ENCODE data around the gene PALLD. TPM values are rescaled to one million over a fixed set of nuclear protein-coding genes. Genes with fewer than 3 reads are reported as not detected.

PALLD gene
- total RNA-seq, 4 donors from 2014 or later, result 266 to 761 (median 441) TPM

DNA sequence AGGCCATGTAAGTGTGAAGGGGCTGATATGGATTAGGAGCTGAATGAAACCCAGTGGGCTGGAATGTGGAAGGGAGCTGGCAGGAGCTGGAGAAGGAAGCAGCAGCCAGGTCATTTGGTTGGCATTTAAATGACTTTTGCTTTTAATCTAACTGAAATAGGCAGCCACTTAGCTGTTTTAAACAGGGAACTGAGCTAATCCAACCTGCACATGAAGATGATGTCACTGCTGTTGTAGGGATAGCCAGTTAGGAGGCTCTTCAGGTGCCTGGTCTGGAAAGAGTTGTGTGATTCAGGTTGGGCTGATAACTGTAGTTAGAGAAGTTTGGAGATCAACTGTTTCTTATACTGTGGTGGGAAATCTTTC lies 122.4 kb downstream of the PALLD start:
- H3K27ac ChIP-seq, result no peak overlapping the region

DNA sequence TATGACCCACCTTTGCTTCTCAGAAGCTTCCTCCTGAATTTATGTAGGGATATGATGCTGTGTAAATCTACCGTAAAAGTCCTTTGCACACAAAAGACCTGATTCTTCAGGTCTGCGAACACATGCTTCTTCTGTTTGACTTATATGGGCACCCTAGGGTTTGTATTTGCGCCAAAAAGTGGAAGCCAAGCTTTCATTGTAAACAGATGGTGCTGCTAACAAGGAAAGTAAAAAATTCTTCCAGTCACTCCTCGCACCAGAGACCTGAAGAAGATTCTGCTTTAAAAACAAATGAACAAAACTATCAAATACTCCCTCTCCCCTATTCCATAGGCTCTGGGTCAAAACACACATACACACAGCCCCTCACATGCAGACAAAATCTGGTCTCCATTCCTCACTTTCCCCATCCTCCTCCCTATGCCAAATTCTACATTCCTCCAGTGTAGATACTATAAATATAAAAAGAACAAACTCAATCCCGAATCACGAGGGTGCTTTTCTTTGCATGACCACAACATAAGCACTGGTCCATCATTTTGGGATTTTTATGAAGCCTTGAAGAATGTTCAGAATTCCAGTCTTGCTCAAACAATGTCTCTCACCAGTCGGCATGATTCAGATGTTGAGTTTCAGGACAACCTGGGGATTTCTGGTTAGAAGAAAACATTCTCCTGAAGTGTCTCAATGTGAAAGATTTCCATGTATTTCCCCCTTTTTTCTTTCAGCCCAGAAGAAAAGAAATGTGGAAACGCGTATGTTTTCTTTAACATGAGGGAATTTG lies 125.1 kb downstream of the PALLD start:
- no peak for TF ChIP-seq POLR2A (IDR thresholded peaks at IDR 0.05)
- TF ChIP-seq, protein P1, sequence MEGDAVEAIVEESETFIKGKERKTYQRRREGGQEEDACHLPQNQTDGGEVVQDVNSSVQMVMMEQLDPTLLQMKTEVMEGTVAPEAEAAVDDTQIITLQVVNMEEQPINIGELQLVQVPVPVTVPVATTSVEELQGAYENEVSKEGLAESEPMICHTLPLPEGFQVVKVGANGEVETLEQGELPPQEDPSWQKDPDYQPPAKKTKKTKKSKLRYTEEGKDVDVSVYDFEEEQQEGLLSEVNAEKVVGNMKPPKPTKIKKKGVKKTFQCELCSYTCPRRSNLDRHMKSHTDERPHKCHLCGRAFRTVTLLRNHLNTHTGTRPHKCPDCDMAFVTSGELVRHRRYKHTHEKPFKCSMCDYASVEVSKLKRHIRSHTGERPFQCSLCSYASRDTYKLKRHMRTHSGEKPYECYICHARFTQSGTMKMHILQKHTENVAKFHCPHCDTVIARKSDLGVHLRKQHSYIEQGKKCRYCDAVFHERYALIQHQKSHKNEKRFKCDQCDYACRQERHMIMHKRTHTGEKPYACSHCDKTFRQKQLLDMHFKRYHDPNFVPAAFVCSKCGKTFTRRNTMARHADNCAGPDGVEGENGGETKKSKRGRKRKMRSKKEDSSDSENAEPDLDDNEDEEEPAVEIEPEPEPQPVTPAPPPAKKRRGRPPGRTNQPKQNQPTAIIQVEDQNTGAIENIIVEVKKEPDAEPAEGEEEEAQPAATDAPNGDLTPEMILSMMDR (IDR thresholded peaks at IDR 0.05), result no peak
- intact Hi-C loops (cut with DNase I; ENCODE audit: low total_unique reads), result no loop called here
- H3K36me3 ChIP-seq, result no peaks in the 10 kb centered on the region
- no peak overlapping the region for H3K27ac ChIP-seq
- H3K4me3 ChIP-seq, result no peak overlapping the region
- no peaks in the 10 kb centered on the region for H3K4me1 ChIP-seq
- no peaks in the 10 kb centered on the region for H3K9me3 ChIP-seq
- no peaks in the 10 kb centered on the region for H3K27me3 ChIP-seq
- DNase-seq, result no peak

More for the DNA sequence above, 122.4 kb downstream of the PALLD start:
- Histone ChIP-seq H3K4me1 (no peaks in the 10 kb centered on the region), H3K36me3 (no peaks in the 10 kb centered on the region), H3K4me3 (no peak overlapping the region), H3K9me3 (no peaks in the 10 kb centered on the region), H3K27me3 (no peaks in the 10 kb centered on the region)
- TF ChIP-seq POLR2A (IDR thresholded peaks at IDR 0.05), result no peak
- TF ChIP-seq, protein P1 (IDR thresholded peaks at IDR 0.05), result no peak
- no peak for DNase-seq
- intact Hi-C loops (cut with DNase I; ENCODE audit: low total_unique reads), result no loop called here

DNA sequence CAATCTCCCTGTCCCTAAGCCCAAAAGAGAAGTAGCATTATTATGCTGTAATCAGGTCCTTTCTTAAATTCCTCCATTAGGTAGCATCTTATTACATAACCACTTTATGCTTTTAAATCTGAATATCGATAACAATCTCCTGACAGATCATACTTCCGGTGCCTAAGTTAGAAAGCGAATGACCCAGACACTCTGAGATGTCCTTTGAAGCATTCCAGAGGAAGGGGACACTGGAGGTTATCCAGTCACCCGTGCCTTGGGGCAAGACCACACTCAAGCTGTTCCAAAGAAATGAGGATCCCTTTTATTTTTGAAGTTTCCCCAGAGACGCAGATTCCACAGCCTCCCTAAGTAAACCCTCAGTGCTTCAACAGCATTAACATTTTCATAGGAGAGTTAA lies 125.7 kb downstream of the PALLD start:
- DNase-seq, result no peak
- H3K4me1 ChIP-seq, result no peaks in the 10 kb centered on the region
- no peaks in the 10 kb centered on the region for H3K36me3 ChIP-seq
- H3K9me3 ChIP-seq, result no peaks in the 10 kb centered on the region
- H3K27me3 ChIP-seq, result no peaks in the 10 kb centered on the region
- no peak for TF ChIP-seq POLR2A (IDR thresholded peaks at IDR 0.05)
- TF ChIP-seq, protein P1 (IDR thresholded peaks at IDR 0.05), result no peak
- intact Hi-C loops (cut with DNase I; ENCODE audit: low total_unique reads), result no loop called here
- no peak overlapping the region for H3K4me3 ChIP-seq
- H3K27ac ChIP-seq, result no peak overlapping the region

DNA sequence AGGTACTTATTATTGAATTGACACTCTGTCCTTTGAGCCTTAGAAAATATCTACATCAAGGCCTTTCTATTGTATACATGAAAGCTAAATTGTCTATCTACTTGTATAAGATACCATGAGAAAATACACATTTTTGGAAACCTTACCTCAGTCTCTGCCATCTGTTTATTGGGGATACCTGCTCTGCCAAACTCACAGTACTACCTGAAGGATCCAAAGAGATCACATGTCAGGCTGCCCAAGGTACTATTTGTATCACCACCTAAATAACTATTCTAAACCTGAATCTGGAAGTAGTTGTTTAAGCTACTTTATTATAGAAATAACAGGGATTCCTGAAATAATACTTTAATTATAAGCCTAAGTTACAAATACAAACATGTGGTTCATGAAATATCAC lies 126.2 kb downstream of the PALLD start:
- no peak for TF ChIP-seq POLR2A (IDR thresholded peaks at IDR 0.05)
- TF ChIP-seq, protein P1 (IDR thresholded peaks at IDR 0.05), result no peak

DNA sequence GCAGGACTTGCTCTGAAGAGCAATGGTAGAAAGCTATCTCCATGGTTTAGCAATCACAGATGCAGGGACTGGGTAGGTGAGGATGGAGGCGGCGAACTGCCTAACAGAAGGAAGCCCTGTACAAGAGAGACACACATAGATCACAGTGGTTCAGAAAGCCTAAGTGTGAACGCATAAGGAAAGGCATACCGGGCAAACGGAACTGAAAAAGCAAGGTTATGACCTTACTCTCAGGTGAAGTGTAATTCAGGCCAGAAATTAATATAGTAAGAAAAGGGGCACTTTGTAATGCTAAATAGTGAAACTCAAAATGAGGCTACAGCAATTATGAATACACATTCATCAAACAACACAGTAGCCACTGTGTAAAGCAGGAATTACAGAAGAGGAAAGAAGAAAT lies 126.6 kb downstream of the PALLD start:
- no peak overlapping the region for H3K4me3 ChIP-seq
- H3K27ac ChIP-seq, result no peak overlapping the region
- no peaks in the 10 kb centered on the region for H3K4me1 ChIP-seq
- intact Hi-C loops (cut with DNase I; ENCODE audit: low total_unique reads), result no loop called here
- no peaks in the 10 kb centered on the region for H3K27me3 ChIP-seq
- no peaks in the 10 kb centered on the region for H3K36me3 ChIP-seq
- DNase-seq, result no peak
- TF ChIP-seq, protein P1 (IDR thresholded peaks at IDR 0.05), result no peak
- TF ChIP-seq POLR2A (IDR thresholded peaks at IDR 0.05), result no peak
- H3K9me3 ChIP-seq, result no peaks in the 10 kb centered on the region

More for the DNA sequence above, 126.2 kb downstream of the PALLD start:
- Histone ChIP-seq H3K4me3 (no peak overlapping the region), H3K27ac (no peak overlapping the region), H3K4me1 (no peaks in the 10 kb centered on the region), H3K9me3 (no peaks in the 10 kb centered on the region), H3K36me3 (no peaks in the 10 kb centered on the region), H3K27me3 (no peaks in the 10 kb centered on the region)
- intact Hi-C loops (cut with DNase I; ENCODE audit: low total_unique reads), result no loop called here
- no peak for DNase-seq
